ENCODE data around the gene TAP1. TPM values are rescaled to one million over a fixed set of nuclear protein-coding genes. Genes with fewer than 3 reads are reported as not detected.

The TAP1 gene
- total RNA-seq, 4 donors from 2014 or later, result 27.2 to 45.9 (median 34.4) TPM

DNA sequence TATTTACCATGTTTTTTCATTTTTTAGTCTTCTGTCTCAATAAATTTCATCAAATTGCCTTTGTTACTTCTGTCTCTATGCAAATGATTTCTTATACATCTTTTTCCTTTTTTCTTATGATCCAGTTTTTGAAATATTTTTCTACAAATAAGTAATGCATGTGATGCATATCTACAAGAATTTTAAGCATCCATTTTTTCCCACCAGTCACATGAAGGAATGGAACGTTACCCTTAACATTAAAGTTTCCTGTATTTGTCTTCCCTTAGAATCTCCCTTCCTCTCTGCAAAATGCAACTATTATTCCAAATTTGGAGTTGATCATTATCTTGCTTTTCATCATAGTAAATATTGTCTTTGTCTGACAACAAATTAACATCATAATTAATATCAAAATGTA lies 36.0 kb upstream of the TAP1 start:
- Histone ChIP-seq H3K27me3 (no peaks in the 10 kb centered on the region), H3K27ac (no peak overlapping the region), H3K9me3 (no peaks in the 10 kb centered on the region), H3K4me3 (no peak overlapping the region), H3K36me3 (no peaks in the 10 kb centered on the region), H3K4me1 (peaks cover 0 to 30% (median 14%) of the 10 kb centered on the region in 4 donors)
- 26 to 38% methylated on average over 1 of the region's 1 CpG for WGBS, 2 donors
- DNase-seq (ENCODE audit: low spot score in 2 of 2), result no peak
- TF ChIP-seq, protein P1, sequence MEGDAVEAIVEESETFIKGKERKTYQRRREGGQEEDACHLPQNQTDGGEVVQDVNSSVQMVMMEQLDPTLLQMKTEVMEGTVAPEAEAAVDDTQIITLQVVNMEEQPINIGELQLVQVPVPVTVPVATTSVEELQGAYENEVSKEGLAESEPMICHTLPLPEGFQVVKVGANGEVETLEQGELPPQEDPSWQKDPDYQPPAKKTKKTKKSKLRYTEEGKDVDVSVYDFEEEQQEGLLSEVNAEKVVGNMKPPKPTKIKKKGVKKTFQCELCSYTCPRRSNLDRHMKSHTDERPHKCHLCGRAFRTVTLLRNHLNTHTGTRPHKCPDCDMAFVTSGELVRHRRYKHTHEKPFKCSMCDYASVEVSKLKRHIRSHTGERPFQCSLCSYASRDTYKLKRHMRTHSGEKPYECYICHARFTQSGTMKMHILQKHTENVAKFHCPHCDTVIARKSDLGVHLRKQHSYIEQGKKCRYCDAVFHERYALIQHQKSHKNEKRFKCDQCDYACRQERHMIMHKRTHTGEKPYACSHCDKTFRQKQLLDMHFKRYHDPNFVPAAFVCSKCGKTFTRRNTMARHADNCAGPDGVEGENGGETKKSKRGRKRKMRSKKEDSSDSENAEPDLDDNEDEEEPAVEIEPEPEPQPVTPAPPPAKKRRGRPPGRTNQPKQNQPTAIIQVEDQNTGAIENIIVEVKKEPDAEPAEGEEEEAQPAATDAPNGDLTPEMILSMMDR (IDR thresholded peaks at IDR 0.05), result no peak
- TF ChIP-seq POLR2A (IDR thresholded peaks at IDR 0.05) (no peak), EP300 (IDR thresholded peaks at IDR 0.05) (no peak)

DNA sequence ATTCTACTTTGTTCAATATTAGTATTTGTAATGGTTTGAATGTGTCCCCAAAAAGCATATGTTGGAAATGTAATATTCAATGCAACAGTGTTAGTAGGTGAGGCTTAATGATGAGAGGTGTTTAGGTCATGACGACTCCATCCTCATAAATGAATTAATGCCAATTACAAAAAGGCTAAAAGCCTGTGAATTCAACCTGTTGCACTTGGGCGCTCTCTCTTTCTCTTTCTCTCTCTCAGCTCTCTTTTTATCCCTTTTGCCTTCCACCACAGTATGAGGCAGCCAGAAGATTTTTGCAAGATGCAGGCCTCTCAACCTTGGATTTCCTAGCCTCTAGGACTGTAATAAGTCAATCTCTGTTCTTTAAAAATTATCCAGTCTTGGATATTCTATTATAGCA lies 35.1 kb upstream of the TAP1 start:
- TF ChIP-seq EP300 (IDR thresholded peaks at IDR 0.05), result no peak
- TF ChIP-seq, protein P1 (IDR thresholded peaks at IDR 0.05), result no peak
- TF ChIP-seq POLR2A (IDR thresholded peaks at IDR 0.05), result no peak
- 76% methylated on average over 2 of the region's 2 CpGs for WGBS, 2 donors
- Histone ChIP-seq H3K27me3 (no peaks in the 10 kb centered on the region), H3K9me3 (no peaks in the 10 kb centered on the region), H3K36me3 (no peaks in the 10 kb centered on the region), H3K4me3 (no peak overlapping the region), H3K4me1 (peaks cover 0 to 35% (median 14%) of the 10 kb centered on the region in 4 donors), H3K27ac (no peak overlapping the region)
- no peak for DNase-seq (ENCODE audit: low spot score in 2 of 2)

DNA sequence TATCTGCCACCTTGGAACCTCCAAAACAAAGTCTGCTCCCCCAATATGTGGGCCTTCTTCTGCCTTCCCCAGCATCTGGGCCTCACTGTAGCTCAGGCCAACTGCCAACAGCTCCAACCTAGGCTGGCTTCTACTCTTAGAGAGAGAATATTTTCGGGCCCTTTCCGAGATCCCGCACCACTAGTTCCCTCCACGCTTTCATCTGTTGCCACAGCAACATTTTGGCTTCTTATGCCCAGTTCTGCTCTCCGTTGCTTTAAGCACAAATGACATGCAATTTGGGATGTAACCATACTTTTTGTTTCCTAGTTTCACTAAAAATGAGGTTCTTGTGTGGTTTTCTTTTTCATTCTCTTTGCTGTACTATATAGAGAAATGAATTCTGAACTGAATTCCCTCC lies 34.1 kb upstream of the TAP1 start:
- 56 to 58% methylated on average over 5 of the region's 5 CpGs for WGBS, 2 donors
- no peak for TF ChIP-seq EP300 (IDR thresholded peaks at IDR 0.05)
- no peak for TF ChIP-seq POLR2A (IDR thresholded peaks at IDR 0.05)
- TF ChIP-seq, protein P1 (IDR thresholded peaks at IDR 0.05), result no peak
- H3K4me3 ChIP-seq, result no peak overlapping the region
- H3K4me1 ChIP-seq, result peaks cover 0 to 33% (median 10%) of the 10 kb centered on the region in 4 donors
- H3K9me3 ChIP-seq, result no peaks in the 10 kb centered on the region
- H3K36me3 ChIP-seq, result no peaks in the 10 kb centered on the region
- peak overlapping the region in 2 of 4 donors; percentile 12 to 78 for H3K27ac ChIP-seq
- no peaks in the 10 kb centered on the region for H3K27me3 ChIP-seq
- DNase-seq (ENCODE audit: low spot score in 2 of 2), result no peak

DNA sequence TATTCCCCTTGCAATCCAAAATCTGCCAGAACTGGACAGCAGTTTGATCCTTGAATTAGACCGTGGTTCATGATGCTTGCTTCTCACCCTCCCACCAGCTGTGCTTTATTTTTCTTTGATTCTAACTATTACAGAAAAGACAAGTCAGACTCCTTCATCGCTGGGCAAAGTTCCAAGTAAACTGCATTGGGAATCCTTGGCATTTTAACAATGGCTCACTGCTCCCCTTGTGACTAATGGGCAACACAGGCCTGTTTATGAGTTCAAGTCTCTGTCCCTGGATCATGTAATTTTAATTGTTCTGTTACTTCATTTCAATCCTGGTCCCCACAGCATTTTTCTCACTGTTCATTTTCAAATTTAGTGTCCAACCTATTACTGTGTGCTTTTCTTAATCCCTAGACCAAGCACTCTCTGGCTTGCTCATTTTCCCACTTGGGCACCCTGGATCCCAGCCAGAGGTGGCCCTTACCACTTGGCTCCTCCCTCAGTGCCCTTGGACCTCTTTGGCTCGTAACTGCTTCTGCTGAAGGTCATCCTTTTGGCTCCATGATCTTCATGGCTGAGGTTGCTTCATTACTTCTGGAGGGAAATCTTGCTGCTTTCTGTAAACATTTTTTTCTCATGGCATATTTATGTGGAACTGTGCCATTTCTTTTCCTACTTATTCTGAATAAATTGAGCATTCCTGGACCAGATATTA lies 33.3 kb upstream of the TAP1 start:
- DNase-seq (ENCODE audit: low spot score in 2 of 2), result peak in 1 of 2 donors; percentile 25
- Histone ChIP-seq H3K4me1 (peaks cover 0 to 33% (median 10%) of the 10 kb centered on the region in 4 donors), H3K27me3 (no peaks in the 10 kb centered on the region), H3K36me3 (no peaks in the 10 kb centered on the region), H3K4me3 (no peak overlapping the region), H3K9me3 (no peaks in the 10 kb centered on the region), H3K27ac (peak overlapping the region in 3 of 4 donors; percentile 12 to 78 (median 27))
- WGBS, 2 donors, result 23 to 27% methylated on average over 3 of the region's 3 CpGs
- TF ChIP-seq, protein P1 (IDR thresholded peaks at IDR 0.05), result no peak
- TF ChIP-seq POLR2A (IDR thresholded peaks at IDR 0.05) (no peak), EP300 (IDR thresholded peaks at IDR 0.05) (no peak)

DNA sequence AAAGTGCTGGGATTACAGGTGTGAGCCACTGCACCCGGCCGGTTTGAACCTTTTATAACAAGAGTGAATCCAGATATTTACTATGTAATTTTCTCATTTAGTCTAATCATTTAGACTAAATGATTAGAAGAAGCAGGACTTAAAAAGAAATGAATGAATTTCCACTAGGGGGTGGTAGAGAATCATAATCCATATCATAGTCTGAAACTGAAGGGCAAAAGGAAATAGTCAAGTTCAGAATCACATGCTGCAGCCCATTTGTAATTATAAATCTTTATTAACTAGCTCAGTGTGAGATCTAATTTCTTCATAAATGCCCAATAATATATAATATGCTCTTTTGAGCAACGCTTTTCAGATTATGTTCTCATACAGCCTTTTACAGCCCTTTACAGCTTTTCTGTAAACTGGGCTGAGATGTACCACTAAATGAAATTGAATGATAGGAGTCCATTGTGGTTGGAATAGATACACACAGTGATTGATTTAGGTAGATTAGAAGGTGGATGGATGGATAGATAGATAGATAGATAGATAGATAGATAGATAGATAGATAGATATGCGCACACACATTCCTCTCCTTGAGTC lies 32.3 kb upstream of the TAP1 start:
- 51 to 68% methylated on average over 4 of the region's 4 CpGs for WGBS, 2 donors
- Histone ChIP-seq H3K27me3 (no peaks in the 10 kb centered on the region), H3K27ac (peak overlapping the region in 1 of 4 donors; percentile 11), H3K4me3 (no peak overlapping the region), H3K36me3 (no peaks in the 10 kb centered on the region), H3K4me1 (peaks cover 0 to 33% (median 10%) of the 10 kb centered on the region in 4 donors), H3K9me3 (no peaks in the 10 kb centered on the region)
- DNase-seq (ENCODE audit: low spot score in 2 of 2), result no peak
- TF ChIP-seq EP300 (IDR thresholded peaks at IDR 0.05) (no peak), POLR2A (IDR thresholded peaks at IDR 0.05) (no peak)
- TF ChIP-seq, protein P1 (IDR thresholded peaks at IDR 0.05), result peak; percentile 43 to 78 (median 55)

All from tibial nerve (tissue), 4 donors.